ENCODE data around the gene CEBPA. TPM values are rescaled to one million over a fixed set of nuclear protein-coding genes. Genes with fewer than 3 reads are reported as not detected.

The CEBPA gene
- total and polyA plus RNA-seq, 10 of the 15 experiments (the other 5 are each of a cell fraction or from before 2014, with no cell fraction given): 0.04 to 0.36 (median 0.13) TPM; not detected in 4

- Histone ChIP-seq H3K36me3 (ENCODE audit: control insufficient read depth in 2 of 2, insufficient read depth in 2 of 2, low read length in 1 of 2) (no peaks in the 10 kb centered on the region), H3K79me2 (ENCODE audit: control insufficient read depth, insufficient read depth, low read length) (no peaks in the 10 kb centered on the region), H3K27me3 (replicated peaks in 1 of 2; ENCODE audit: control insufficient read depth in 2 of 2, insufficient read depth in 2 of 2, low read length in 1 of 2) (no peaks in the 10 kb centered on the region), H3K4me2 (ENCODE audit: control insufficient read depth, insufficient read depth) (no peak overlapping the region), H3K9ac (ENCODE audit: control insufficient read depth, insufficient read depth, low read length) (no peak overlapping the region), H3K9me3 (replicated peaks; ENCODE audit: control insufficient read depth, insufficient read depth, low read length) (no peaks in the 10 kb centered on the region), H3K4me1 (ENCODE audit: control insufficient read depth, insufficient read depth, low read length) (no peaks in the 10 kb centered on the region), H2AFZ (ENCODE audit: control insufficient read depth, low read depth, low read length) (no peak overlapping the region), H3K4me3 (no peak overlapping the region), H4K20me1 (ENCODE audit: control insufficient read depth, insufficient read depth) (no peaks in the 10 kb centered on the region), H3K27ac (ENCODE audit: control insufficient read depth, insufficient read depth) (no peak overlapping the region)
- in situ Hi-C loops (cut with MboI): no loop called here
- no TSS peak for BruUV-seq (replicated peaks)
- intact Hi-C loops (cut with micrococcal nuclease; ENCODE audit: unreplicated experiment): no loop called here
- CTCF ChIA-PET: no interaction called here
- ATAC-seq (no peak), DNase-seq (ENCODE audit: low read depth, low spot score) (no peak), FAIRE-seq (no peak)
- WGBS (ENCODE audit: insufficient coverage, insufficient replicate concordance, low lambda C conversion rate, missing lambda C conversion rate): 9% methylated on average over 4 of the region's 4 CpGs
- POLR2A ChIA-PET: no interaction called here
- SMC1A ChIA-PET (ENCODE audit: uncharacterized antibody, unreplicated experiment): no interaction called here
- RAD21 ChIA-PET (ENCODE audit: unreplicated experiment): no interaction called here
- TF ChIP-seq BMI1 (IDR thresholded peaks at IDR 0.05; ENCODE audit: borderline replicate concordance): no peak
- TF ChIP-seq POLR2AphosphoS2 (IDR thresholded peaks at IDR 0.05; ENCODE audit: low read depth, low read length): no peak
- TF ChIP-seq REST (IDR thresholded peaks at IDR 0.05; ENCODE audit: low read depth, low read length): no peak
- no peak for TF ChIP-seq ZBTB11 (CRISPR knock-in tag; IDR thresholded peaks at IDR 0.05)
- no peak for TF ChIP-seq NR2C1 (IDR thresholded peaks at IDR 0.05)
- no peak for TF ChIP-seq NFYA (IDR thresholded peaks at IDR 0.05; ENCODE audit: borderline replicate concordance, low read depth, low read length)
- no peak for TF ChIP-seq JUND (IDR thresholded peaks at IDR 0.05; ENCODE audit: low read depth, low read length)
- no peak for TF ChIP-seq HSF1 (IDR thresholded peaks at IDR 0.05; ENCODE audit: low read depth, low read length)
- TF ChIP-seq CEBPB (IDR thresholded peaks at IDR 0.05; ENCODE audit: borderline replicate concordance in 1 of 2, low read depth in 2 of 2, low read length in 2 of 2): no peak
- no peak for TF ChIP-seq PAX5 (IDR thresholded peaks at IDR 0.05; ENCODE audit: borderline replicate concordance, low read depth, low read length)
- no peak for TF ChIP-seq ZNF24 (IDR thresholded peaks at IDR 0.05)
- no peak for TF ChIP-seq TCF7 (IDR thresholded peaks at IDR 0.05; ENCODE audit: borderline replicate concordance)
- TF ChIP-seq ZZZ3 (IDR thresholded peaks at IDR 0.05; ENCODE audit: control insufficient read depth, insufficient read length, low read depth): no peak
- no peak for TF ChIP-seq CHD2 (IDR thresholded peaks at IDR 0.05; ENCODE audit: borderline replicate concordance, low read depth, low read length)
Observed at GRCh38 chr19:33252418-33252962, 49.8 kb downstream of the CEBPA start.

Data from GM12878 (cell line).